Transverse colon (tissue), 3 donors: ENCODE measurements around the gene BCORL1.

Experiments
- POLR2A ChIP-seq: fragments of 450-650 bp; IDR thresholded peaks from one replicate; pipeline ENCODE4 v1.6.1; 2016; ENCODE audit warnings: antibody characterized with exemption, mild to moderate bottlenecking, moderate library complexity
- POLR2AphosphoS5 ChIP-seq, 3 donors: sonication (generic); formaldehyde crosslinking; IDR thresholded peaks; one replicate each; pipeline ENCODE4 v1.6.1; 2016; ENCODE audit warnings: antibody characterized with exemption in 3 of 3

- TF ChIP-seq POLR2A: no peak
- no peak for TF ChIP-seq POLR2AphosphoS5 (IDR thresholded peaks at IDR 0.05)
Observed at GRCh38 chrX:129968968-129969367, 13.5 kb upstream of the BCORL1 start.
